Lung (tissue), 12 donors: ENCODE data around the gene PRKCD. TPM values are rescaled to one million over a fixed set of nuclear protein-coding genes. Genes with fewer than 3 reads are reported as not detected.

Source experiments
- ATAC-seq: fragments of 200-7000 bp; cut with Tn5 transposase; one replicate; pipeline ENCODE4 v1.9.1; 2020; ENCODE audit warnings: moderate number of reproducible peaks; ENCODE audit not compliant: insufficient read depth, low FRiP score
- DNase-seq, 3 donors: peaks; one replicate each; pipeline ENCODE4 v3.0.0-alpha.2; 2013 to 2017
- H3K27ac ChIP-seq, 2 donors: one replicate each; pipeline ENCODE4 v1.5.1; 2013; ENCODE audit warnings: mild to moderate bottlenecking in 2 of 2, moderate library complexity in 2 of 2, control low read depth in 1 of 2, inconsistent platforms in 1 of 2, low read depth in 1 of 2, low read length in 1 of 2
- H3K27me3 ChIP-seq, 3 donors: one replicate each; pipeline ENCODE4 v1.5.1; 2013; ENCODE audit warnings: low read length in 2 of 3; ENCODE audit not compliant: control insufficient read depth in 3 of 3, insufficient read depth in 3 of 3
- H3K36me3 ChIP-seq, 4 donors: one replicate each; pipeline ENCODE4 v1.5.1; 2013; ENCODE audit warnings: low read length in 4 of 4, mild to moderate bottlenecking in 1 of 4, moderate library complexity in 1 of 4; ENCODE audit not compliant: control insufficient read depth in 4 of 4, insufficient read depth in 4 of 4
- H3K4me1 ChIP-seq, 5 donors: one replicate each; pipeline ENCODE4 v1.5.1; 2013; ENCODE audit warnings: low read length in 5 of 5, mild to moderate bottlenecking in 2 of 5, moderate library complexity in 1 of 5; ENCODE audit not compliant: control insufficient read depth in 5 of 5, insufficient read depth in 5 of 5
- H3K4me3 ChIP-seq: one replicate; pipeline ENCODE4 v1.5.1; 2013; ENCODE audit warnings: mild to moderate bottlenecking, control low read depth, moderate library complexity
- H3K9ac ChIP-seq, 2 donors: one replicate each; pipeline ENCODE4 v1.5.1; 2013; ENCODE audit warnings: low read length in 2 of 2, control low read depth in 1 of 2; ENCODE audit not compliant: insufficient read depth in 1 of 2
- H3K9me3 ChIP-seq, 4 donors: one replicate each; pipeline ENCODE4 v1.5.1; 2013; ENCODE audit warnings: low read length in 3 of 4, mild to moderate bottlenecking in 1 of 4, moderate library complexity in 1 of 4; ENCODE audit not compliant: control insufficient read depth in 4 of 4, insufficient read depth in 3 of 4
- WGBS, 2 donors: extraction: QIAGEN DNeasy Blood & Tissue Kit; methylation state at CpG; one replicate each; pipeline ENCODE4 v1.1.7; 2013; 5-methylcytosine and 5-hydroxymethylcytosine counted together
- polyA plus RNA-seq, 2 donors: library from polyadenylated mRNA; stranded (reverse); fragments of 200-250 nt; gene quantifications; one replicate each; pipeline ENCODE4 v1.2.1, GENCODE V29; 2013
- total RNA-seq, 2 donors: library from RNA; depleted of rRNA in 1 of 2; stranded (reverse); fragments of >200 nt in 1 of 2; gene quantifications; one replicate each; pipeline ENCODE4 v1.2.1, GENCODE V29; 2014 to 2021
- TF ChIP-seq, protein P1 (sequence below): IDR thresholded peaks from 2 replicates; pipeline ENCODE4 v1.5.1; 2012; ENCODE audit warnings: mild to moderate bottlenecking; ENCODE audit errors: control extremely low read depth, extremely low read depth
- donor health status: control.
- donor health status: control.
- donor health status: Bipolar disorder and iron deficiency.
- donor health status: healthy.
- donor health status: DM: yes; HTN: yes; CAD: no.

PRKCD gene
- total and polyA plus RNA-seq, 4 donors, result 34.9 to 85.2 (median 65.9) TPM

DNA sequence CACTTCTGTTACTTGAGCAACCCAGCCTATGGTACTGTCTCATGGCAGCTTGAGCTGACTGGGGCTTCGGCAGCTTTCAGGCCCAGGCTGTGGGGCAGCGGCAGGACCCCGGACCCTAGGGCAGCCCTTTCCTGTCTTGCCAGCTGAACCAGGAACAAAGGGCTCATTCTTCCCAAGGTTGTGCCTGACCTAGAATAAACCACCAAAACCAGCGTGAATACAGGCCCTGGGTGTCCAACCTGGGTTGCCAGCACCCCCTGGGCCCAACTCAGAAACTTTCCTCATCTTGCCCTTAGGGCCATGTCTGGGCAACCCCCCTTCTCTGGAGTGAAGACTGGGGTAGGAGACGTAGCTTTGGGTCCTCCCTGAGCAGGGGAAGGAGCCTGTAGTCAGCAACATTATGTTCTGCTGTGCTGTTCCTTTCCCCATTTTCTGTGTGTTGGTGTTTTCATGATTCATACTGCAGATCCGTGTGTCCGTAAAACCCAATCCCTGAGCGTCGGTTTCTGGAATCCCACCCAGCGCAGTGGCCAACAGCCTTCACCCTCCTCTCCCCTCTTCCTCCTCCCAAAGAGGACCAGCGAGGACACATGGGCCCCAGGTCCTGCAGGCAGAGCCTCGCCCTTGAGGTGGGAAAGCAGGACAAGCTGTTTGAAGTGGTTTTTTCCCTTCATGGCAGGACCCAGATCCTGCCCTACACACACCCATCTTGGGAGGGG lies 61.3 kb downstream of the PRKCD start:
- H3K27me3 ChIP-seq, result no peaks in the 10 kb centered on the region
- H3K9me3 ChIP-seq, result no peaks in the 10 kb centered on the region
- TF ChIP-seq, protein P1, sequence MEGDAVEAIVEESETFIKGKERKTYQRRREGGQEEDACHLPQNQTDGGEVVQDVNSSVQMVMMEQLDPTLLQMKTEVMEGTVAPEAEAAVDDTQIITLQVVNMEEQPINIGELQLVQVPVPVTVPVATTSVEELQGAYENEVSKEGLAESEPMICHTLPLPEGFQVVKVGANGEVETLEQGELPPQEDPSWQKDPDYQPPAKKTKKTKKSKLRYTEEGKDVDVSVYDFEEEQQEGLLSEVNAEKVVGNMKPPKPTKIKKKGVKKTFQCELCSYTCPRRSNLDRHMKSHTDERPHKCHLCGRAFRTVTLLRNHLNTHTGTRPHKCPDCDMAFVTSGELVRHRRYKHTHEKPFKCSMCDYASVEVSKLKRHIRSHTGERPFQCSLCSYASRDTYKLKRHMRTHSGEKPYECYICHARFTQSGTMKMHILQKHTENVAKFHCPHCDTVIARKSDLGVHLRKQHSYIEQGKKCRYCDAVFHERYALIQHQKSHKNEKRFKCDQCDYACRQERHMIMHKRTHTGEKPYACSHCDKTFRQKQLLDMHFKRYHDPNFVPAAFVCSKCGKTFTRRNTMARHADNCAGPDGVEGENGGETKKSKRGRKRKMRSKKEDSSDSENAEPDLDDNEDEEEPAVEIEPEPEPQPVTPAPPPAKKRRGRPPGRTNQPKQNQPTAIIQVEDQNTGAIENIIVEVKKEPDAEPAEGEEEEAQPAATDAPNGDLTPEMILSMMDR, result no peak
- H3K4me1 ChIP-seq, result no peaks in the 10 kb centered on the region
- WGBS, 2 donors, result 89 to 93% methylated on average over 12 of the region's 12 CpGs
- no peak overlapping the region for H3K4me3 ChIP-seq
- H3K36me3 ChIP-seq, result peaks cover 7 to 43% (median 19%) of the 10 kb centered on the region in 4 donors
- DNase-seq, result no peak
- ATAC-seq, result no peak
- no peak overlapping the region for H3K27ac ChIP-seq
- no peak overlapping the region for H3K9ac ChIP-seq

GRCh38 chr3:53223025-53223424 lies 62.0 kb downstream of the PRKCD start:
- ATAC-seq, result no peak
- Histone ChIP-seq H3K27me3 (no peaks in the 10 kb centered on the region), H3K36me3 (peaks cover 11 to 48% (median 25%) of the 10 kb centered on the region in 4 donors), H3K4me3 (no peak overlapping the region), H3K27ac (no peak overlapping the region), H3K4me1 (no peaks in the 10 kb centered on the region), H3K9ac (no peak overlapping the region), H3K9me3 (no peaks in the 10 kb centered on the region)
- TF ChIP-seq, protein P1, result no peak
- no peak for DNase-seq
- WGBS, 2 donors, result 80 to 81% methylated on average over 7 of the region's 7 CpGs

GRCh38 chr3:53223541-53223966 lies 62.5 kb downstream of the PRKCD start:
- no peaks in the 10 kb centered on the region for H3K9me3 ChIP-seq
- DNase-seq (no peak), ATAC-seq (no peak)
- H3K27me3 ChIP-seq, result no peaks in the 10 kb centered on the region
- H3K4me1 ChIP-seq, result no peaks in the 10 kb centered on the region
- no peak overlapping the region for H3K4me3 ChIP-seq
- peaks cover 16 to 54% (median 26%) of the 10 kb centered on the region in 4 donors for H3K36me3 ChIP-seq
- TF ChIP-seq, protein P1, result no peak
- WGBS, 2 donors, result 89 to 90% methylated on average over 9 of the region's 9 CpGs
- H3K9ac ChIP-seq, result no peak overlapping the region
- no peak overlapping the region for H3K27ac ChIP-seq
